Chondrocyte (in vitro differentiated cells): ENCODE results near the gene SPARC. TPM values are rescaled to one million over a fixed set of nuclear protein-coding genes. Genes with fewer than 3 reads are reported as not detected.

Experiments
- DNase-seq: peaks from one replicate; pipeline ENCODE4 v3.0.0; 2021; ENCODE audit warnings: mixed read lengths, low spot score
- H3K27ac Mint-ChIP-seq: one replicate; pipeline ENCODE4 v1.8.0; 2021; ENCODE audit warnings: mild to moderate bottlenecking, moderate library complexity, mixed read lengths; ENCODE audit not compliant: unreplicated experiment
- H3K27me3 Mint-ChIP-seq: 2 replicates; pipeline ENCODE4 v1.8.0; 2021; ENCODE audit warnings: low read depth, mixed read lengths
- H3K36me3 Mint-ChIP-seq: 2 replicates; pipeline ENCODE4 v1.8.0; 2021; ENCODE audit warnings: low read depth, mixed read lengths
- H3K4me1 Mint-ChIP-seq: 2 replicates; pipeline ENCODE4 v1.8.0; 2021; ENCODE audit warnings: low read depth, mild to moderate bottlenecking, mixed read lengths
- H3K4me3 Mint-ChIP-seq: one replicate; pipeline ENCODE4 v1.8.0; 2021; ENCODE audit warnings: mild to moderate bottlenecking, moderate library complexity, mixed read lengths; ENCODE audit not compliant: unreplicated experiment
- H3K9me3 Mint-ChIP-seq: 2 replicates; pipeline ENCODE4 v1.8.0; 2021; ENCODE audit warnings: low read depth, mixed read lengths
- CTCF ChIP-seq: fragments of 200-600 bp; sonication (generic); IDR thresholded peaks from 2 replicates; pipeline ENCODE4 v1.5.0; 2021; ENCODE audit warnings: antibody characterized with exemption, mild to moderate bottlenecking, moderate library complexity
- total RNA-seq: library from RNA; stranded (reverse); gene quantifications from 3 replicates; pipeline ENCODE4 v1.2.1, GENCODE V29; 2021

Gene SPARC
- total RNA-seq, 1 donor from 2014 or later = 24,306 TPM

- no peak for TF ChIP-seq CTCF
- Mint-ChIP-seq H3K9me3 (no peaks in the 10 kb centered on the region), H3K4me3 (no peak overlapping the region), H3K27ac (peak overlapping the region; percentile 93), H3K4me1 (peaks cover 86% of the 10 kb centered on the region), H3K36me3 (peaks cover 54% of the 10 kb centered on the region), H3K27me3 (no peaks in the 10 kb centered on the region)
- DNase-seq = no peak
These were observed 23.9 kb downstream of the SPARC start for GRCh38 chr5:151662805-151663204.

GRCh38 chr5:151661968-151662732, 24.6 kb downstream of the SPARC start:
- Mint-ChIP-seq H3K4me1 (peaks cover 81% of the 10 kb centered on the region), H3K27me3 (no peaks in the 10 kb centered on the region), H3K4me3 (no peak overlapping the region), H3K9me3 (no peaks in the 10 kb centered on the region), H3K36me3 (peaks cover 49% of the 10 kb centered on the region), H3K27ac (peak overlapping the region; percentile 93)
- no peak for DNase-seq
- no peak for TF ChIP-seq CTCF

GRCh38 chr5:151660616-151661495, 25.9 kb downstream of the SPARC start:
- Mint-ChIP-seq H3K4me3 (no peak overlapping the region), H3K27me3 (no peaks in the 10 kb centered on the region), H3K36me3 (peaks cover 37% of the 10 kb centered on the region), H3K4me1 (peaks cover 68% of the 10 kb centered on the region), H3K9me3 (no peaks in the 10 kb centered on the region), H3K27ac (peak overlapping the region; percentile 93)
- DNase-seq = no peak
- TF ChIP-seq CTCF = peak; percentile 22

- H3K4me1 Mint-ChIP-seq = peaks cover 51% of the 10 kb centered on the region
- DNase-seq = no peak
- peak; percentile 96 for TF ChIP-seq CTCF
- no peak overlapping the region for H3K4me3 Mint-ChIP-seq
- H3K9me3 Mint-ChIP-seq = no peaks in the 10 kb centered on the region
- peaks cover 22% of the 10 kb centered on the region for H3K36me3 Mint-ChIP-seq
- peak overlapping the region; percentile 94 for H3K27ac Mint-ChIP-seq
- H3K27me3 Mint-ChIP-seq = no peaks in the 10 kb centered on the region
These were observed 27.5 kb downstream of the SPARC start for GRCh38 chr5:151659001-151659754.

GRCh38 chr5:151657114-151657513, 29.6 kb downstream of the SPARC start:
- H3K27ac Mint-ChIP-seq = peak overlapping the region; percentile 29
- H3K36me3 Mint-ChIP-seq = peaks cover 4% of the 10 kb centered on the region
- no peaks in the 10 kb centered on the region for H3K9me3 Mint-ChIP-seq
- H3K4me3 Mint-ChIP-seq = no peak overlapping the region
- H3K27me3 Mint-ChIP-seq = no peaks in the 10 kb centered on the region
- no peak for DNase-seq
- TF ChIP-seq CTCF = no peak
- peaks cover 33% of the 10 kb centered on the region for H3K4me1 Mint-ChIP-seq
